Measurements from ENCODE around the gene GFER. TPM values are rescaled to one million over a fixed set of nuclear protein-coding genes. Genes with fewer than 3 reads are reported as not detected.
A peak's percentile ranks its signal among the peaks of the same experiment; 100 is the strongest.
"Not testable (repeated sequence)": the region's sequence is repeated elsewhere in the genome, so short reads cannot be mapped to it uniquely, and the experiment has no call there.

GFER gene
- total and polyA plus RNA-seq, 4 donors = 11.3 to 44.2 (median 22.9) TPM

- no peaks in the 10 kb centered on the region for H3K27me3 ChIP-seq (ENCODE audit: control insufficient read depth in 1 of 2, insufficient read depth in 2 of 2, low read length in 1 of 2)
- H3K27ac ChIP-seq (ENCODE audit: low read depth in 1 of 2, low read length in 2 of 2) = no peak overlapping the region
- 86 to 91% methylated on average over 8 of the region's 8 CpGs for WGBS, 2 donors
- H3K4me3 ChIP-seq (ENCODE audit: low read length in 2 of 2) = no peak overlapping the region
- DNase-seq (no peak), ATAC-seq (ENCODE audit: low FRiP score) (no peak)
- H3K4me1 ChIP-seq (ENCODE audit: control insufficient read depth in 1 of 2, insufficient read depth in 2 of 2, low read length in 2 of 2) = no peaks in the 10 kb centered on the region
- intact Hi-C loops (cut with DNase I) = no loop called here
- peaks cover 0 to 9% of the 10 kb centered on the region in 2 donors for H3K36me3 ChIP-seq (ENCODE audit: control insufficient read depth in 1 of 2, insufficient read depth in 2 of 2, low read length in 1 of 2)
- H3K9me3 ChIP-seq (ENCODE audit: control insufficient read depth, low read length) = no peaks in the 10 kb centered on the region
These were observed 22.3 kb downstream of the GFER start for GRCh38 chr16:2006317-2006716.

- intact Hi-C loops (cut with DNase I) = no loop called here
- WGBS, 2 donors = 74 to 83% methylated on average over 14 to 16 of the region's 16 CpGs
- no peak overlapping the region for H3K4me3 ChIP-seq (ENCODE audit: low read length in 2 of 2)
- ATAC-seq (ENCODE audit: low FRiP score) (no peak), DNase-seq (no peak)
- no peaks in the 10 kb centered on the region for H3K4me1 ChIP-seq (ENCODE audit: control insufficient read depth in 1 of 2, insufficient read depth in 2 of 2, low read length in 2 of 2)
- H3K27ac ChIP-seq (ENCODE audit: low read depth in 1 of 2, low read length in 2 of 2) = no peak overlapping the region
- peaks cover 0 to 2% of the 10 kb centered on the region in 2 donors for H3K36me3 ChIP-seq (ENCODE audit: control insufficient read depth in 1 of 2, insufficient read depth in 2 of 2, low read length in 1 of 2)
- no peaks in the 10 kb centered on the region for H3K27me3 ChIP-seq (ENCODE audit: control insufficient read depth in 1 of 2, insufficient read depth in 2 of 2, low read length in 1 of 2)
- no peaks in the 10 kb centered on the region for H3K9me3 ChIP-seq (ENCODE audit: control insufficient read depth, low read length)
These were observed 23.3 kb downstream of the GFER start for GRCh38 chr16:2007081-2007836.

GRCh38 chr16:2008009-2008526, 24.1 kb downstream of the GFER start:
- H3K36me3 ChIP-seq (ENCODE audit: control insufficient read depth in 1 of 2, insufficient read depth in 2 of 2, low read length in 1 of 2) = no peaks in the 10 kb centered on the region
- no peak for ATAC-seq (ENCODE audit: low FRiP score)
- intact Hi-C loops (cut with DNase I) = no loop called here
- H3K9me3 ChIP-seq (ENCODE audit: control insufficient read depth, low read length) = no peaks in the 10 kb centered on the region
- no peak for DNase-seq
- 67 to 68% methylated on average over 15 of the region's 15 CpGs for WGBS, 2 donors
- no peaks in the 10 kb centered on the region for H3K27me3 ChIP-seq (ENCODE audit: control insufficient read depth in 1 of 2, insufficient read depth in 2 of 2, low read length in 1 of 2)
- no peak overlapping the region for H3K27ac ChIP-seq (ENCODE audit: low read depth in 1 of 2, low read length in 2 of 2)
- no peaks in the 10 kb centered on the region for H3K4me1 ChIP-seq (ENCODE audit: control insufficient read depth in 1 of 2, insufficient read depth in 2 of 2, low read length in 2 of 2)
- H3K4me3 ChIP-seq (ENCODE audit: low read length in 2 of 2) = no peak overlapping the region

- ATAC-seq (ENCODE audit: low FRiP score) (no peak), DNase-seq (no peak)
- peak overlapping the region; percentile 80 to 94 for H3K4me3 ChIP-seq (ENCODE audit: low read length in 2 of 2)
- H3K27ac ChIP-seq (ENCODE audit: low read depth in 1 of 2, low read length in 2 of 2) = no peak overlapping the region
- no peaks in the 10 kb centered on the region for H3K27me3 ChIP-seq (ENCODE audit: control insufficient read depth in 1 of 2, insufficient read depth in 2 of 2, low read length in 1 of 2)
- WGBS, 2 donors = 3 to 4% methylated on average over 23 of the region's 23 CpGs
- H3K9me3 ChIP-seq (ENCODE audit: control insufficient read depth, low read length) = no peaks in the 10 kb centered on the region
- intact Hi-C loops (cut with DNase I) = no loop called here
- no peaks in the 10 kb centered on the region for H3K4me1 ChIP-seq (ENCODE audit: control insufficient read depth in 1 of 2, insufficient read depth in 2 of 2, low read length in 2 of 2)
- H3K36me3 ChIP-seq (ENCODE audit: control insufficient read depth in 1 of 2, insufficient read depth in 2 of 2, low read length in 1 of 2) = no peaks in the 10 kb centered on the region
These were observed 24.7 kb downstream of the GFER start for GRCh38 chr16:2008631-2009163.

GRCh38 chr16:2009164-2009711, 25.2 kb downstream of the GFER start:
- H3K4me1 ChIP-seq (ENCODE audit: control insufficient read depth in 1 of 2, insufficient read depth in 2 of 2, low read length in 2 of 2) = no peaks in the 10 kb centered on the region
- H3K9me3 ChIP-seq (ENCODE audit: control insufficient read depth, low read length) = no peaks in the 10 kb centered on the region
- H3K4me3 ChIP-seq (ENCODE audit: low read length in 2 of 2) = peak overlapping the region; percentile 80 to 94
- ATAC-seq (ENCODE audit: low FRiP score) (no peak), DNase-seq (no peak)
- no peaks in the 10 kb centered on the region for H3K27me3 ChIP-seq (ENCODE audit: control insufficient read depth in 1 of 2, insufficient read depth in 2 of 2, low read length in 1 of 2)
- no peaks in the 10 kb centered on the region for H3K36me3 ChIP-seq (ENCODE audit: control insufficient read depth in 1 of 2, insufficient read depth in 2 of 2, low read length in 1 of 2)
- 1% methylated on average over 36 to 55 of the region's 55 CpGs for WGBS, 2 donors
- intact Hi-C loops (cut with DNase I) = no loop called here
- H3K27ac ChIP-seq (ENCODE audit: low read depth in 1 of 2, low read length in 2 of 2) = peak overlapping the region in 1 of 2 donors; percentile 49

- Histone ChIP-seq H3K9me3 (ENCODE audit: control insufficient read depth, low read length) (no peaks in the 10 kb centered on the region), H3K4me3 (ENCODE audit: low read length in 2 of 2) (peak within 1 kb of the TSS; percentile 80 to 94), H3K4me1 (ENCODE audit: control insufficient read depth in 1 of 2, insufficient read depth in 2 of 2, low read length in 2 of 2) (no peaks in the 10 kb centered on the region), H3K36me3 (ENCODE audit: control insufficient read depth in 1 of 2, insufficient read depth in 2 of 2, low read length in 1 of 2) (no peaks in the 10 kb centered on the region), H3K27me3 (ENCODE audit: control insufficient read depth in 1 of 2, insufficient read depth in 2 of 2, low read length in 1 of 2) (no peaks in the 10 kb centered on the region), H3K27ac (ENCODE audit: low read depth in 1 of 2, low read length in 2 of 2) (peak within 1 kb of the TSS in 1 of 2 donors; percentile 49)
- intact Hi-C loops (cut with DNase I) = no loop called here
- DNase-seq (peak; percentile 89 to 94), ATAC-seq (ENCODE audit: low FRiP score) (peak; percentile 95)
- 1% methylated on average over 41 to 52 of the region's 52 CpGs for WGBS, 2 donors
These were observed 26.0 kb downstream of the GFER start, which contains the start of gene ZNF598 for GRCh38 chr16:2009791-2010510. ZNF598 (minus strand) TSS chr16:2009821.

GRCh38 chr16:2011726-2012125, 27.7 kb downstream of the GFER start:
- DNase-seq; ATAC-seq (ENCODE audit: low FRiP score); H3K4me1 ChIP-seq (ENCODE audit: control insufficient read depth in 1 of 2, insufficient read depth in 2 of 2, low read length in 2 of 2); H3K27me3 ChIP-seq (ENCODE audit: control insufficient read depth in 1 of 2, insufficient read depth in 2 of 2, low read length in 1 of 2); H3K36me3 ChIP-seq (ENCODE audit: control insufficient read depth in 1 of 2, insufficient read depth in 2 of 2, low read length in 1 of 2); H3K9me3 ChIP-seq (ENCODE audit: control insufficient read depth, low read length); H3K27ac ChIP-seq (ENCODE audit: low read depth in 1 of 2, low read length in 2 of 2); intact Hi-C loops (cut with DNase I); H3K4me3 ChIP-seq (ENCODE audit: low read length in 2 of 2): not testable (repeated sequence)
- WGBS, 2 donors = 91 to 92% methylated on average over 9 of the region's 9 CpGs

GRCh38 chr16:2013527-2013926, 29.5 kb downstream of the GFER start:
- Histone ChIP-seq H3K27ac (ENCODE audit: low read depth in 1 of 2, low read length in 2 of 2) (no peak overlapping the region), H3K4me3 (ENCODE audit: low read length in 2 of 2) (no peak overlapping the region), H3K4me1 (ENCODE audit: control insufficient read depth in 1 of 2, insufficient read depth in 2 of 2, low read length in 2 of 2) (no peaks in the 10 kb centered on the region), H3K36me3 (ENCODE audit: control insufficient read depth in 1 of 2, insufficient read depth in 2 of 2, low read length in 1 of 2) (no peaks in the 10 kb centered on the region), H3K9me3 (ENCODE audit: control insufficient read depth, low read length) (no peaks in the 10 kb centered on the region), H3K27me3 (ENCODE audit: control insufficient read depth in 1 of 2, insufficient read depth in 2 of 2, low read length in 1 of 2) (no peaks in the 10 kb centered on the region)
- WGBS, 2 donors = 91 to 92% methylated on average over 15 of the region's 15 CpGs
- DNase-seq = no peak
- intact Hi-C loops (cut with DNase I) = no loop called here
- no peak for ATAC-seq (ENCODE audit: low FRiP score)

Data from aorta (tissue), 5 donors.